SU-DHL-6 (cell line): ENCODE measurements around the gene ZNF335.

ENCODE experiments used
- CTCF ChIP-seq: fragments of 200-600 bp; sonication (generic); IDR thresholded peaks from one replicate; pipeline ENCODE4 v1.5.1; 2017; ENCODE audit warnings: antibody characterized with exemption, mild to moderate bottlenecking, low read length, moderate library complexity; ENCODE audit not compliant: insufficient read depth, poor library complexity, severe bottlenecking
- EZH2phosphoT487 ChIP-seq: fragments of 200-600 bp; sonication (generic), shearing (Covaris generic); conservative IDR thresholded peaks from 2 replicates; pipeline ENCODE4 v1.6.1; 2018; ENCODE audit warnings: mild to moderate bottlenecking, antibody characterized with exemption, low read length, moderate library complexity, mixed read lengths

DNA sequence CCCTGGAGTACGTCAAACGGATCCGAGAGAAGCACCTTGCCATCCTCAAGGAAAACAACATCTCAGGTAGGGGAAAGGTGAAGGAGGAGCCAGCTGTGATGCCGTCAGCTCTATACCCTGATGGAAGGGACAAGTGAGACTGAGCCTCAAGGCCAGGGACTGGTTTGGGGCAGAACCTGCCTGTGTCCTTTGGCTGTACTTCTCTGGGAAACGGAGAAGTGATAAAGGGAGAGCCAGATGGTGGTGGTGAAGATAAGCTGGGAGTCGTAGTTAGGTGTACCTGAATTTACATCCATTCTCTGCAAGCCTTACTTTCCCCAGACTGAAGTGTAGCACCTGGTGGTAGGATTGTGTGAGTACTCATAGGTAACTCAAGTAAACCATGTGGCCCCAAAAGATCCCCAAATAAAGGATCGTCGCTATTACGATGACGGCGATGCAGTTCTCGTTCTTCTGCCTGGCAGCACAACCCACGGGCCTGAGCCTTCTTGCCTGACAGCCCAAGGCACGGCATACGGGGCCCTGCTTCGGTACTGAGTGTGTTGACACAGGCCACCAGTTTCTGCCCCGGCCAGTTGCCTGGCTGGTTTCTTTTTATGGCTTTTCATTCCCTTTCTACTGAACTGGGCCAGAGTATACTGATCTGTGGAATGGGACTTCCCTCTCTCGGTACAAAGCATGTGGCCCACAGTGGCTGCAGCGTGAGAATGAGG lies 26.9 kb downstream of the ZNF335 start:
- TF ChIP-seq CTCF (no peak), EZH2phosphoT487 (no peak)
